GM12878 (cell line): ENCODE data around the gene PRKCB. TPM values are rescaled to one million over a fixed set of nuclear protein-coding genes. Genes with fewer than 3 reads are reported as not detected.

Experiments
- ATAC-seq: fragments of 200-7000 bp; cut with Tn5 transposase; 3 replicates; pipeline ENCODE4 v1.9.1; 2020; ENCODE audit warnings: mild to moderate bottlenecking, moderate library complexity
- BruUV-seq: library from RNA; stranded (reverse); fragments of 400-500 nt; replicated peaks from 2 replicates; lab custom pipeline; 2021; lab: Mats Ljungman, UMichigan
- CTCF ChIA-PET: fragments of 300-600 bp; sonication (Branson Sonifier 250); formaldehyde crosslinking; extraction: SDS; loops from one replicate; lab custom pipeline; 2021; ENCODE audit warnings: inconsistent platforms; lab: Yijun Ruan, JAX
- POLR2A ChIA-PET: fragments of 350-600 bp; formaldehyde crosslinking; extraction: SDS; loops from one replicate; lab custom pipeline; 2021; ENCODE audit warnings: inconsistent platforms; lab: Charles Lee
- RAD21 ChIA-PET: fragments of 300-600 bp; sonication (Branson Sonifier 250); formaldehyde crosslinking; loops from one replicate; lab custom pipeline; 2023; ENCODE audit warnings: antibody characterized with exemption; ENCODE audit not compliant: unreplicated experiment; lab: Charles Lee
- SMC1A ChIA-PET: fragments of 300-600 bp; sonication (Branson Sonifier 250); formaldehyde crosslinking; loops from one replicate; lab custom pipeline; 2023; ENCODE audit not compliant: unreplicated experiment, uncharacterized antibody; lab: Charles Lee
- DNase-seq: peaks from one replicate; pipeline ENCODE4 v3.0.0-alpha.2; 2011; ENCODE audit warnings: low read depth, low spot score
- FAIRE-seq: peaks from 3 replicates; lab custom pipeline; 2011; peaks lifted over from hg19 to GRCh38; lab: Jason Lieb, UNC
- H2AFZ ChIP-seq: 2 replicates; pipeline ENCODE4 v1.6.0; 2011; ENCODE audit warnings: low read depth, low read length, control low read depth; ENCODE audit not compliant: control insufficient read depth
- H3K27ac ChIP-seq: 2 replicates; pipeline ENCODE4 v1.5.1; 2011; ENCODE audit warnings: control low read depth; ENCODE audit not compliant: control insufficient read depth, insufficient read depth
- H3K27me3 ChIP-seq, 2 experiments: replicated peaks in 1 of 2; 2 replicates each; pipeline versions ENCODE4 v1.6.0 to v1.6.1; 2011; ENCODE audit warnings: low read length in 1 of 2; ENCODE audit not compliant: control insufficient read depth in 2 of 2, insufficient read depth in 2 of 2
- H3K36me3 ChIP-seq, 2 experiments: 2 replicates each; pipeline ENCODE4 v1.5.1; 2011; ENCODE audit warnings: low read length in 1 of 2; ENCODE audit not compliant: control insufficient read depth in 2 of 2, insufficient read depth in 2 of 2
- H3K4me1 ChIP-seq: 2 replicates; pipeline ENCODE4 v1.6.1; 2011; ENCODE audit warnings: mild to moderate bottlenecking, low read length, moderate library complexity, mixed read lengths; ENCODE audit not compliant: control insufficient read depth, insufficient read depth
- H3K4me2 ChIP-seq: 2 replicates; pipeline ENCODE4 v1.6.0; 2011; ENCODE audit warnings: control low read depth; ENCODE audit not compliant: control insufficient read depth, insufficient read depth
- H3K4me3 ChIP-seq: fragments of 200-600 bp; sonication (generic); 2 replicates; pipeline ENCODE4 v1.5.1; 2016
- H3K79me2 ChIP-seq: 2 replicates; pipeline ENCODE4 v1.6.0; 2011; ENCODE audit warnings: low read length; ENCODE audit not compliant: control insufficient read depth, insufficient read depth
- H3K9ac ChIP-seq: 2 replicates; pipeline ENCODE4 v1.8.0; 2011; ENCODE audit warnings: low read length, control low read depth, mixed read lengths; ENCODE audit not compliant: control insufficient read depth, insufficient read depth
- H3K9me3 ChIP-seq: replicated peaks from 3 replicates; pipeline ENCODE4 v1.5.1; 2011; ENCODE audit warnings: mild to moderate bottlenecking, low read length; ENCODE audit not compliant: control insufficient read depth, insufficient read depth
- H4K20me1 ChIP-seq: 2 replicates; pipeline ENCODE4 v1.6.0; 2011; ENCODE audit not compliant: control insufficient read depth, insufficient read depth
- BHLHE40 ChIP-seq, 2 experiments: fragments of 450-650 bp in 1 of 2; IDR thresholded peaks; 2 replicates each; pipeline ENCODE4 v1.6.1; 2011 to 2017; ENCODE audit warnings: low read depth in 2 of 2, borderline replicate concordance in 1 of 2, improper control_type of control experiment in 1 of 2, low read length in 1 of 2, mild to moderate bottlenecking in 1 of 2
- BMI1 ChIP-seq: fragments of 450-650 bp; IDR thresholded peaks from 2 replicates; pipeline ENCODE4 v1.6.1; 2016; ENCODE audit warnings: mild to moderate bottlenecking, moderate library complexity, borderline replicate concordance
- BRCA1 ChIP-seq: IDR thresholded peaks from 2 replicates; pipeline ENCODE4 v1.6.1; 2011; ENCODE audit warnings: low read depth, low read length, improper control_type of control experiment
- CEBPB ChIP-seq, 2 experiments: fragments of 150-350 bp in 1 of 2; IDR thresholded peaks; 2 replicates each; pipeline ENCODE4 v1.6.1; 2012 to 2014; ENCODE audit warnings: low read depth in 2 of 2, low read length in 2 of 2, borderline replicate concordance in 1 of 2, inconsistent platforms in 1 of 2
- CHD4 ChIP-seq: fragments of 200-600 bp; sonication (generic); IDR thresholded peaks from 2 replicates; pipeline ENCODE4 v1.6.1; 2016; ENCODE audit warnings: mild to moderate bottlenecking
- EGR1 ChIP-seq, 2 experiments: IDR thresholded peaks; 1 replicate in 1 of 2; 2 replicates in 1 of 2; pipeline ENCODE4 v1.6.1; 2011 to 2012; ENCODE audit warnings: low read depth in 2 of 2, low read length in 2 of 2, borderline replicate concordance in 1 of 2, mild to moderate bottlenecking in 1 of 2, moderate library complexity in 1 of 2
- HDAC2 ChIP-seq: fragments of 200-600 bp; sonication (generic); IDR thresholded peaks from 2 replicates; pipeline ENCODE4 v1.6.1; 2017
- LARP7 ChIP-seq: fragments of 450-650 bp; IDR thresholded peaks from 2 replicates; pipeline ENCODE4 v1.6.1; 2017; ENCODE audit warnings: mild to moderate bottlenecking
- MEF2B ChIP-seq: fragments of 450-650 bp; IDR thresholded peaks from 2 replicates; pipeline ENCODE4 v1.6.1; 2018; ENCODE audit warnings: mild to moderate bottlenecking, moderate library complexity; ENCODE audit not compliant: partially characterized antibody, poor library complexity, severe bottlenecking
- RAD21 ChIP-seq: IDR thresholded peaks from 2 replicates; pipeline ENCODE4 v1.6.1; 2011; ENCODE audit warnings: mild to moderate bottlenecking, low read depth, low read length, moderate library complexity; ENCODE audit not compliant: insufficient read depth
- RCOR1 ChIP-seq: conservative IDR thresholded peaks from 2 replicates; pipeline ENCODE4 v1.6.1; 2012; ENCODE audit warnings: low read depth, low read length, improper control_type of control experiment
- RELB ChIP-seq: fragments of 450-650 bp; IDR thresholded peaks from 2 replicates; pipeline ENCODE4 v1.6.1; 2017; ENCODE audit warnings: low read depth, mild to moderate bottlenecking, moderate library complexity
- SREBF1 ChIP-seq: IDR thresholded peaks from 2 replicates; pipeline ENCODE4 v1.6.1; 2012; ENCODE audit warnings: mild to moderate bottlenecking, low read length
- SREBF2 ChIP-seq: IDR thresholded peaks from 2 replicates; pipeline ENCODE4 v1.6.1; 2012; ENCODE audit warnings: mild to moderate bottlenecking, low read length
- STAT1 ChIP-seq: fragments of 450-650 bp; conservative IDR thresholded peaks from 2 replicates; pipeline ENCODE4 v1.6.1; 2014; ENCODE audit warnings: antibody characterized with exemption, mild to moderate bottlenecking
- ZNF24 ChIP-seq: fragments of 450-650 bp; IDR thresholded peaks from 2 replicates; pipeline ENCODE4 v1.6.1; 2017; ENCODE audit warnings: antibody characterized with exemption, mild to moderate bottlenecking
- WGBS: methylation state at CpG from one replicate; pipeline ENCODE4 v1.1.6; 2016; ENCODE audit warnings: low lambda C conversion rate; ENCODE audit not compliant: insufficient replicate concordance, insufficient coverage; ENCODE audit errors: missing lambda C conversion rate; 5-methylcytosine and 5-hydroxymethylcytosine counted together
- in situ Hi-C: fragments of 300-500 bp; cut with MboI; formaldehyde crosslinking; loops from 9 replicates; pipeline ENCODE4 v1.14.3; 2018; ENCODE audit warnings: mixed read lengths
- intact Hi-C: fragments of 100-400 bp; cut with micrococcal nuclease; formaldehyde crosslinking; loops from one replicate; pipeline ENCODE4 v1.14.2; 2022; ENCODE audit not compliant: unreplicated experiment
- polyA plus RNA-seq, 11 experiments: library from polyadenylated mRNA; depleted of rRNA in 4 of 11; unstranded in 6 of 11; stranded (reverse) in 5 of 11; fragments of >200 nt; fragmentation: Nextera tagmentation in 4 of 11; fragmentation: Illumina TruSeq in 1 of 11; extraction: Ambion mirVana in 4 of 11; extraction: Trizol in 1 of 11; gene quantifications; 1 replicate in 1 of 11; 2 replicates in 10 of 11; pipeline versions ENCODE4 v1.2.1 to v1.2.3, GENCODE V29; 2011 to 2016; ENCODE audit warnings: inconsistent platforms in 2 of 11, missing spikeins in 2 of 11, low read depth in 1 of 11
- total RNA-seq, 4 experiments: library from RNA; depleted of rRNA in 3 of 4; stranded (reverse); fragments of >200 nt in 3 of 4; fragmentation: Illumina TruSeq in 1 of 4; extraction: Trizol in 1 of 4; gene quantifications; 2 replicates each; pipeline versions ENCODE4 v1.2.1 to v1.2.3, GENCODE V29; 2013 to 2021
- TF ChIP-seq, protein P1 (sequence below): fragments of 450-650 bp; IDR thresholded peaks from 2 replicates; pipeline ENCODE4 v1.6.1; 2017; ENCODE audit warnings: mild to moderate bottlenecking

The PRKCB gene
- total and polyA plus RNA-seq, 10 of the 15 experiments (the other 5 are each of a cell fraction or from before 2014, with no cell fraction given), result 21.4 to 158 (median 97.3) TPM

DNA sequence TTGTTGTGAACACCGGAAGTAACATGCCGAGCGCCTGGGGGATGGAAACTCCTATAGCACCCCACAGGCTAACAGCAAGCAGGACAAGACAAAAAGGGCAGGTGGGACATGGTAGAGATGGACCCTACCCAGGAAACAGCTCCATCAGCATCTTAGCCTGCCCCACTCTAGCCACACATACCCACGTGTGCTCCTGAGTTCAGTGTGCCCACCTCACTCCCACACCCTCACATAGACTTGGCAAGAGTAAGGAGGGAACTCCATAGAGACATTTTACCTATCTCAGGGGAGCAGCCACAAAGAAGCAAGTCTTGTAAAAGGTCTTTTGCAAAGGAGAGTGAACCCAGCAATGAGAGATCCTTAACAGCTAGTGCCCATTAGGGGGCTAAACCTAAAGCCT lies 382.5 kb downstream of the PRKCB start:
- peaks cover 0 to 28% of the 10 kb centered on the region in 2 experiments; a peak in 3 of 4 replicates for H3K36me3 ChIP-seq
- 97% methylated on average over 4 of the region's 4 CpGs for WGBS
- ChIA-PET SMC1A (no interaction called here), POLR2A (no interaction called here), RAD21 (no interaction called here), CTCF (no interaction called here)
- TF ChIP-seq, protein P1, sequence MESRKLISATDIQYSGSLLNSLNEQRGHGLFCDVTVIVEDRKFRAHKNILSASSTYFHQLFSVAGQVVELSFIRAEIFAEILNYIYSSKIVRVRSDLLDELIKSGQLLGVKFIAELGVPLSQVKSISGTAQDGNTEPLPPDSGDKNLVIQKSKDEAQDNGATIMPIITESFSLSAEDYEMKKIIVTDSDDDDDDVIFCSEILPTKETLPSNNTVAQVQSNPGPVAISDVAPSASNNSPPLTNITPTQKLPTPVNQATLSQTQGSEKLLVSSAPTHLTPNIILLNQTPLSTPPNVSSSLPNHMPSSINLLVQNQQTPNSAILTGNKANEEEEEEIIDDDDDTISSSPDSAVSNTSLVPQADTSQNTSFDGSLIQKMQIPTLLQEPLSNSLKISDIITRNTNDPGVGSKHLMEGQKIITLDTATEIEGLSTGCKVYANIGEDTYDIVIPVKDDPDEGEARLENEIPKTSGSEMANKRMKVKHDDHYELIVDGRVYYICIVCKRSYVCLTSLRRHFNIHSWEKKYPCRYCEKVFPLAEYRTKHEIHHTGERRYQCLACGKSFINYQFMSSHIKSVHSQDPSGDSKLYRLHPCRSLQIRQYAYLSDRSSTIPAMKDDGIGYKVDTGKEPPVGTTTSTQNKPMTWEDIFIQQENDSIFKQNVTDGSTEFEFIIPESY, result no peak
- TF ChIP-seq CHD4 (no peak), EGR1 (IDR thresholded peaks at IDR 0.05; ENCODE audit: borderline replicate concordance in 1 of 2, low read depth in 2 of 2, low read length in 2 of 2) (no peak), SREBF1 (no peak), RCOR1 (no peak), BMI1 (no peak), SREBF2 (no peak), RAD21 (no peak), HDAC2 (no peak), RELB (no peak), CEBPB (IDR thresholded peaks at IDR 0.05; ENCODE audit: borderline replicate concordance in 1 of 2, low read depth in 2 of 2, low read length in 2 of 2) (no peak), LARP7 (no peak), BHLHE40 (IDR thresholded peaks at IDR 0.05; ENCODE audit: borderline replicate concordance in 1 of 2, low read depth in 2 of 2, low read length in 1 of 2) (no peak), STAT1 (no peak), MEF2B (no peak), BRCA1 (no peak), ZNF24 (no peak)
- no peaks in the 10 kb centered on the region for H4K20me1 ChIP-seq
- FAIRE-seq (no peak), DNase-seq (no peak), ATAC-seq (no peak)
- H3K27ac ChIP-seq, result no peak overlapping the region
- H3K4me2 ChIP-seq, result no peak overlapping the region
- no peaks in the 10 kb centered on the region for H3K79me2 ChIP-seq
- H3K4me1 ChIP-seq, result no peaks in the 10 kb centered on the region
- no peaks in the 10 kb centered on the region for H3K9me3 ChIP-seq
- no peak overlapping the region for H3K9ac ChIP-seq
- intact Hi-C loops, result no loop called here
- in situ Hi-C loops, result no loop called here
- H3K27me3 ChIP-seq, result no peaks in the 10 kb centered on the region
- no peak overlapping the region for H2AFZ ChIP-seq
- no peak overlapping the region for H3K4me3 ChIP-seq
- BruUV-seq, result no TSS peak
